ENCODE data around the gene NUDT19. TPM values are rescaled to one million over a fixed set of nuclear protein-coding genes. Genes with fewer than 3 reads are reported as not detected.
"Not testable (repeated sequence)": the region's sequence is repeated elsewhere in the genome, so short reads cannot be mapped to it uniquely, and the experiment has no call there.

The NUDT19 gene
- total RNA-seq, 2 experiments from 2014 or later, result 14.9 to 15.0 TPM

DNA sequence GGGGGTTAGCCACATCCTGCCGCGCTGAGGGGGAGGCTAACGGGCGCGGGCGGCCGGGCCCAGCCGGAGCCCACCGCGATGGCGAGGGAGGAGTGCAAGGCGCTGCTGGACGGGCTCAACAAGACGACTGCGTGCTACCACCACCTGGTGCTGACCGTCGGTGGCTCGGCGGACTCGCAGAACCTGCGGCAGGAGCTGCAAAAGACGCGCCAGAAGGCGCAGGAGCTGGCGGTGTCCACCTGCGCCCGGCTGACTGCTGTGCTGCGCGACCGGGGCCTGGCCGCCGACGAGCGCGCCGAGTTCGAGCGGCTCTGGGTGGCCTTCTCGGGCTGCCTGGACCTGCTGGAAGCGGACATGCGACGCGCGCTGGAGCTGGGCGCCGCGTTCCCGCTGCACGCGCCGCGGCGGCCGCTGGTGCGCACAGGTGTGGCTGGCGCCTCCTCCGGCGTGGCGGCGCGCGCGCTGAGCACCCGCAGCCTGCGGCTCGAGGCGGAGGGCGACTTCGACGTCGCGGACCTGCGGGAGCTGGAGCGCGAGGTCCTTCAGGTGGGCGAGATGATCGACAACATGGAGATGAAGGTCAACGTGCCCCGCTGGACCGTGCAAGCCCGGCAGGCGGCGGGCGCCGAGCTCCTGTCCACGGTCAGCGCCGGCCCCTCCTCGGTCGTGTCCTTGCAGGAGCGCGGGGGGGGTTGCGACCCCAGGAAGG, 15.3 kb upstream of the NUDT19 start:
- H3K36me3 Mint-ChIP-seq, result peaks cover 2% of the 10 kb centered on the region
- H3K27me3 Mint-ChIP-seq, result peaks cover 11% of the 10 kb centered on the region
- H3K4me3 Mint-ChIP-seq, result peak overlapping the region; percentile 79
- ChIA-PET CTCF (interaction anchor here (1.1 kb wide), 1 partner anchor 20 kb away, joined by 3 read pairs; no protein-coding TSS in a partner anchor), POLR2A (interaction anchor here (1.6 kb wide), 1 partner anchor 15 kb away, joined by 5 read pairs; the partner anchor contains the start of gene NUDT19)
- intact Hi-C loops (cut with micrococcal nuclease), result loop anchor here (5.0 kb wide), 1 partner anchor 296 kb away; the partner anchor contains the start of genes CEP89 and FAAP24
- DNase-seq, result peak; percentile 17
- H3K9me3 Mint-ChIP-seq, result no peaks in the 10 kb centered on the region
- H3K4me1 Mint-ChIP-seq (ENCODE audit: low read depth), result peaks cover 26% of the 10 kb centered on the region
- H3K27ac Mint-ChIP-seq, result no peak overlapping the region

DNA sequence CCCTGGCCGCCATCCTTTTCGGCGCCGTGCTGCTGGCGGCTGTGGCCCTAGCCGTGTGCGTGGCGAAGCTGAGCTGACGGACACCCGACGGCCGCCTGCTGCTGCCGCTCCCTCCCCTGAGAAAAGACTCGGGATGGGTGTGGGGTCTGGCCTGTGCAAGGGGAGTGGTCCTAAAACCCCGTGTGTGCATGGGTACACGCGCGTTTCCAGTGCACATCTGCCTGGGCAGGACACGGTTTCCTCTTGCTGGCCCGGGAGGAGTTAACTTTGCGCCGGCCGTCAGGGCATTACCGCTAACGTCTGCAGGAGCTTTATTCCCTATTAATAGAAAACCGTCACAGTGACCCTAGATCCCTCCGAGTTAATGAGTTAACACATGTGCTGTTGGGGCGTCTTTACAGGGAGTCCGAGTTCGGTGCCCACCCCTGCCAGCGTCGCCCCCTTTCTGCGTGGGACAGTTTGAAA, 14.7 kb upstream of the NUDT19 start:
- ChIA-PET CTCF (interaction anchor here (1.1 kb wide), 1 partner anchor 19 kb away, joined by 3 read pairs; no protein-coding TSS in a partner anchor), POLR2A (interaction anchor here (1.6 kb wide), 1 partner anchor 15 kb away, joined by 5 read pairs; the partner anchor contains the start of gene NUDT19)
- Mint-ChIP-seq H3K27me3 (peaks cover 11% of the 10 kb centered on the region), H3K27ac (no peak overlapping the region), H3K4me1 (ENCODE audit: low read depth) (peaks cover 23% of the 10 kb centered on the region), H3K36me3 (peaks cover 2% of the 10 kb centered on the region), H3K9me3 (no peaks in the 10 kb centered on the region), H3K4me3 (peak overlapping the region; percentile 37)
- intact Hi-C loops (cut with micrococcal nuclease), result loop anchor here (5.0 kb wide), 1 partner anchor 295 kb away; the partner anchor contains the start of genes CEP89 and FAAP24
- DNase-seq, result no peak

DNA sequence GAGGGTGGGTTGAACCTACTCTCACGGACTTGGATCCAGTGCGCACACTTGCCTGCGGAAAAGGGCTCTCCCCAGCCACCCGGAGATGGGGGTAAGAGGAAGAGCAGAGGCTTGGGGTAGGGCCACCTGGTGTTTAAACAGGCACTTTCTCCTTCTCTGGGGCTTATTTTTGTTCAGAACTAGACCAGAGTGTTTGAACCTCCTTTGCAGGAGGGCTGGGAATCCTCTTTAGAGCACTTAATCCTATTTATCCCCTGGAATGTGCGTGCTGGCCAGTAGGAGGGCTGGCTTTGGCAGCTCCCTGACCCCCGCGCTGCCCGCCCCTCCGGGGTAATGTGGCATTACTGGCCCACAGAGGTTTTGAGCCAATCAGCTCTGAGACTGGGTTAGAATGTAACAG, 14.0 kb upstream of the NUDT19 start:
- no peak for DNase-seq
- Mint-ChIP-seq H3K36me3 (peaks cover 2% of the 10 kb centered on the region), H3K9me3 (no peaks in the 10 kb centered on the region), H3K4me3 (no peak overlapping the region), H3K4me1 (ENCODE audit: low read depth) (peaks cover 16% of the 10 kb centered on the region), H3K27ac (no peak overlapping the region), H3K27me3 (peaks cover 15% of the 10 kb centered on the region)
- CTCF ChIA-PET, result no interaction called here
- intact Hi-C loops (cut with micrococcal nuclease), result loop anchor here (5.0 kb wide), 1 partner anchor 295 kb away; the partner anchor contains the start of genes CEP89 and FAAP24
- POLR2A ChIA-PET, result no interaction called here

DNA sequence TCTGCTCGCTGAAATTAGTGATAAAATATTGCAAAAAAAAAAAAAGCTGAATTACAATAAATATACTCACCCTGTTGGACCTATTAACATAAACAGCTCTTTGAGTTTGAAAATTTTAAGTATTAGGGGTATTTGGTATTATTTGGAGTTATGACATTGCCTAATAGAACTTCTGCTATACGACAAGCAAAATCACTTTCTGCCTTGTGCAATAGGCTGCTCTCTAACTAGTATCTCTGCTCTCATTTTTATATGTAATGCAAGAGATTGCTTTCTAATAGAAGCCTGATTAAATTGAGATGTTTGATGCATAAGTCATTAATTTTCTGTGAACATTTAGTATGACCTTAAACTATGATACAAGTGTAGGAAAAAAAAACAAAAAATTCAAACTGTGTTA, 10.6 kb upstream of the NUDT19 start:
- H3K27ac Mint-ChIP-seq, result no peak overlapping the region
- ChIA-PET POLR2A (no interaction called here), CTCF (no interaction called here)
- no peaks in the 10 kb centered on the region for H3K36me3 Mint-ChIP-seq
- peaks cover 4% of the 10 kb centered on the region for H3K4me1 Mint-ChIP-seq (ENCODE audit: low read depth)
- intact Hi-C loops (cut with micrococcal nuclease), result no loop called here
- DNase-seq, result no peak
- no peaks in the 10 kb centered on the region for H3K9me3 Mint-ChIP-seq
- H3K4me3 Mint-ChIP-seq, result no peak overlapping the region
- H3K27me3 Mint-ChIP-seq, result peaks cover 12% of the 10 kb centered on the region

DNA sequence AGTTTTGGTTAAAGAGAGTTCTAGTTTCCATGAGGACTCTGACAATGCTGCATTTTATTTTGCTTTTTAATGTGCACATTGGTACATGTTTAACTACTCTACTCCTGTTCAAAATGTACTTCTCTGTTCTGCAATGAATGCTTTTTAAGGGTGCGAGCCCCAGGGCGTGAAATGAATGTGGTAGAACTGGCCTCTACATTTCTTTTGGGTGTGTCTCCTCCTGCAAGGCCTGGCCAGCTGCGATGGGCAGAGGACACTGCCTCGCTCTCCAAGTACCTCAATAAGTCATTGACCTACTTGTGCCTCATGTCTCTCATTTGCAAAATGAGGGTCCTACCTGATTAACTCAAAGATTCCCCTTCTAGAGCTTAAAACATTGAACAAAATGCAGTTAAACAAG, 9.3 kb upstream of the NUDT19 start:
- H3K9me3 Mint-ChIP-seq, result no peaks in the 10 kb centered on the region
- no peak overlapping the region for H3K27ac Mint-ChIP-seq
- intact Hi-C loops (cut with micrococcal nuclease), result no loop called here
- DNase-seq, result no peak
- peaks cover 7% of the 10 kb centered on the region for H3K27me3 Mint-ChIP-seq
- H3K36me3 Mint-ChIP-seq, result no peaks in the 10 kb centered on the region
- POLR2A ChIA-PET, result no interaction called here
- peaks cover 2% of the 10 kb centered on the region for H3K4me1 Mint-ChIP-seq (ENCODE audit: low read depth)
- H3K4me3 Mint-ChIP-seq, result no peak overlapping the region
- CTCF ChIA-PET, result no interaction called here

DNA sequence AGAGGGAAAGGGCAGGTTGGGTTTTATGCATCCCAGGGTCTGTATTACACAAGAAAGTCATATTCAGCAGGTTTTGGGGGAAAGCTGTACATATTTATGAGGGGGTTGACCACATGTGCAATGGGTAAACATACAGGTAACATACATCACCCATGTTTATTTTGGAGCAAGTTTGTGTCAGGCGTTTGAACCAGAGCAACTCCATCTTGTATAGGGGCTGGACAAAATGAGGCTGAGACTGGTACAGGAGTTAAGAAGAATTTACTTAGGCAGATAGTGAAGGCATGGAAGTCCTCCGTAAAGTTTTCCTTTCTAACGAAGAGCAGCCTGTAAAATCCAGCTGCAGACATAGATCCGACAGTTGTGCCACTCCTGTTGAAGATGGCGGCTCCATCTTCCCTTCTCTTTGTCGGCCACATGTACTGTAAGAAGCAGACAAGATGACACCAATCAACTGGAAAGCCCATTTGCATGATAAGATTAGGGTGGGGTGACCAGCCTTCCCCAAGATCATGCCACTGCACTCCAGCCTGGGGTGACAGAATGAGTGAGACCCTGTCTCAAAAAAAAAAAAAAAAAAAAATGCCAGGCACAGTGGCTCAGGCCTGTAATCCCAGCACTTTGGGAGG, 4.7 kb upstream of the NUDT19 start:
- ChIA-PET CTCF (interaction anchor here (0.8 kb wide), 1 partner anchor 12 kb away, joined by 3 read pairs; the partner anchor contains the start of genes ANKRD27 and RGS9BP), POLR2A (no interaction called here)
- Mint-ChIP-seq H3K4me1 (ENCODE audit: low read depth) (peaks cover 14% of the 10 kb centered on the region), H3K27ac (no peak overlapping the region), H3K9me3 (no peaks in the 10 kb centered on the region), H3K27me3 (peaks cover 3% of the 10 kb centered on the region), H3K4me3 (no peak overlapping the region), H3K36me3 (no peaks in the 10 kb centered on the region)
- no peak for DNase-seq
- intact Hi-C loops (cut with micrococcal nuclease), result no loop called here

DNA sequence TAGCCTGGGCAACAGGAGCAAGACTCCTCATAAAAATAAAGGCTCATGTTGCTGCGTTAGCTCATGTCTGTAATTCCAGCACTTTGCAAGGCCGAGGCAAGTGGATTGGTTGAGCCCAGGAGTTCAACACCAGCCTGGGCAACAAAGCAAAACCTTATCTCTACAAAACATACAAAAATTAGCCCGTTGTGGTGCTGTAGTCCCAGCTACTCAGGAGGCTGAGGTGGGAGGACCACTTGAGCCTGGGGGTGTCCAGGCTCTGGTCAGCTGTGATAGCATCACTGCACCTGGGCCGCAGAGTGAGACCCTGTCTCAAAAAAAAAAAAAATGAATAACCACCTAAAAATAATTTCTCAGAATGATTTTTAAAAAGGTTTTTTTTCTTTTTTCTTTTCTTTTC, 3.9 kb upstream of the NUDT19 start:
- intact Hi-C loops (cut with micrococcal nuclease), result no loop called here
- Mint-ChIP-seq H3K27ac (no peak overlapping the region), H3K27me3 (no peaks in the 10 kb centered on the region), H3K36me3 (peaks cover under 1% of the 10 kb centered on the region), H3K9me3 (no peaks in the 10 kb centered on the region), H3K4me1 (ENCODE audit: low read depth) (peaks cover 14% of the 10 kb centered on the region), H3K4me3 (no peak overlapping the region)
- POLR2A ChIA-PET, result no interaction called here
- DNase-seq, result no peak
- CTCF ChIA-PET, result interaction anchor here (0.8 kb wide), 1 partner anchor 12 kb away, joined by 3 read pairs; the partner anchor contains the start of genes ANKRD27 and RGS9BP

DNA sequence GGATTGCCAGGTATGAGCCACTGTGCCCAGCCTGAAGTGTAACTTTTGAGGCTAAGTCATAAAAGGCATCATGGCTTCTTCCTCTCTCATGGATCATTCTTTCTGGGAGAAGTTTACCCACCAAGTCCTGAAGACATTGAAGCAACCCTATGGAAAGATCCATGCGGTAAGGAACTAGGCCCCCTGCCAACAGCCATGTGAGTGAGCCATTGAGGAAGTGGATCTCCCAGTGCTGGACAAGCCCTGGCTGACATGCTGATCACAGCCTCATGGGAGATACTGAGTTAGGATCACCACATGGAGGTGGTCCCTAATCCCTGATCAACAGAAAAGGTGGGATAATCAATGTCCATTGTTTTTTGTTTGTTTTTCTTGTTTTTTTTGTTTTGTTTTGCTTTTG, 3.3 kb upstream of the NUDT19 start:
- Mint-ChIP-seq H3K36me3 (peaks cover 6% of the 10 kb centered on the region), H3K4me1 (ENCODE audit: low read depth) (peaks cover 18% of the 10 kb centered on the region), H3K4me3 (no peak overlapping the region), H3K27ac (no peak overlapping the region), H3K27me3 (no peaks in the 10 kb centered on the region), H3K9me3 (peaks cover 2% of the 10 kb centered on the region)
- ChIA-PET CTCF (no interaction called here), POLR2A (no interaction called here)
- DNase-seq, result no peak
- intact Hi-C loops (cut with micrococcal nuclease), result no loop called here

DNA sequence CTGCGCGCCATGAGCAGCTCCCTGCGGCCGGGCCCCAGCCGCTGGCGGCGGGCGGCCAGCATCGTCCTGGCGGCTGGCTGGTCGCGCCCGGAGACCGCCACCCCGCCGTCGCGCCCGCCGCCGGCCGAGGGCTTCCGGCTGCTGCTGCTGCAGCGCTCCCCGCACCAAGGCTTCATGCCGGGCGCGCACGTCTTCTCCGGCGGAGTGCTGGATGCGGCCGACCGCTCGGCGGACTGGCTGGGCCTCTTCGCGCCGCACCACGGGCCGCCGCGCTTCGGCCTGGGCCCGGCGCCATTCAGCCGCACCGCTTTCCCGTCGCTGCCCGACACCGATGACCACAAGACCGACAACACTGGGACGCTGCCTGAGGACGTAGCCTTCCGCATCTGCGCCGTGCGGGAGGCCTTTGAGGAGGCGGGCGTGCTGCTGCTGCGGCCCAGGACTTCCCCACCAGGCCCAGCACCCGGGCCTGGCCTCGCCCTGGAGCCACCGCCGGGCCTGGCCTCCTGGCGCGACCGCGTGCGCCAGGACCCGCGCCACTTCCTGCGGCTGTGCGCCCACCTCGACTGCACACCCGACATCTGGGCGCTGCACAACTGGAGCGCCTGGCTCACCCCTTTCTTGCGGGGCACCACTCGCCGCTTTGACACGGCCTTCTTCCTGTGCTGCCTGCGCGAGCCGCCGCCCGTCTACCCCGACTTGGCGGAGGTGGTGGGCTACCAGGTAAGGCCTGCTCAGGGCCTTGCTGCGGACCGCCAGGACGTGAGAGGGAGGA, 518 bp downstream of the NUDT19 start:
- H3K4me3 Mint-ChIP-seq, result peak overlapping the region; percentile 90
- H3K36me3 Mint-ChIP-seq, result peaks cover 24% of the 10 kb centered on the region
- peak overlapping the region; percentile 87 for H3K27ac Mint-ChIP-seq
- ChIA-PET CTCF (interaction anchor here (0.6 kb wide), 1 partner anchor 305 kb away, joined by 4 read pairs; no protein-coding TSS in a partner anchor), POLR2A (interaction anchor here (0.9 to 1.4 kb wide), 5 partner anchors 8 to 111 kb away, joined by 4 to 8 read pairs (median 5); partner anchors contain the start of genes ANKRD27, PDCD5 and RGS9BP)
- intact Hi-C loops (cut with micrococcal nuclease), result loop anchor here (1.0 to 5.0 kb wide), 5 partner anchors 17 to 485 kb away; partner anchors contain the start of genes ANKRD27, FAAP24 and RGS9BP
- H3K4me1 Mint-ChIP-seq (ENCODE audit: low read depth), result peaks cover 54% of the 10 kb centered on the region
- peaks cover 3% of the 10 kb centered on the region for H3K9me3 Mint-ChIP-seq
- no peaks in the 10 kb centered on the region for H3K27me3 Mint-ChIP-seq
- DNase-seq, result peak; percentile 76

DNA sequence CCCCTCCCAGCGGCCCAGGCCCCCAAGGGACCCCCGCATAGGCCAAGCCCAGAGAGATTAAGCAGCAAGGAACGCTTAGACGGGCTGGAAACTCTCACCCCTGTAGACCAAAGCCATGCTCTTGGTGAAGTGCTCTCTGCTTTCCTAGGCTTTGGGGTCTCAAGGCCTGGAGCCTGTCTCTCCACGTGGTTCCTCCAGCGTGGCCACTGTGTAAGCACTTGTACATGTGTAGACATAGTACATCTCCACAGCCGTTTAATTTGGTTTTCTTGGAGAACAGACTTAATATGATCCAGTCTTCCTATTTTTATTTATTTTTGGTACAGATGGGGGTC, 1.1 kb downstream of the NUDT19 start:
- POLR2A ChIA-PET, result no interaction called here
- peak overlapping the region; percentile 86 for H3K27ac Mint-ChIP-seq
- peaks cover 60% of the 10 kb centered on the region for H3K4me1 Mint-ChIP-seq (ENCODE audit: low read depth)
- no peaks in the 10 kb centered on the region for H3K27me3 Mint-ChIP-seq
- intact Hi-C loops (cut with micrococcal nuclease), result loop anchor here (5.0 kb wide), 3 partner anchors 100 to 485 kb away; no protein-coding TSS in a partner anchor
- CTCF ChIA-PET, result no interaction called here
- DNase-seq, result no peak
- H3K9me3 Mint-ChIP-seq, result peaks cover 3% of the 10 kb centered on the region
- peak overlapping the region; percentile 90 for H3K4me3 Mint-ChIP-seq
- peaks cover 30% of the 10 kb centered on the region for H3K36me3 Mint-ChIP-seq

DNA sequence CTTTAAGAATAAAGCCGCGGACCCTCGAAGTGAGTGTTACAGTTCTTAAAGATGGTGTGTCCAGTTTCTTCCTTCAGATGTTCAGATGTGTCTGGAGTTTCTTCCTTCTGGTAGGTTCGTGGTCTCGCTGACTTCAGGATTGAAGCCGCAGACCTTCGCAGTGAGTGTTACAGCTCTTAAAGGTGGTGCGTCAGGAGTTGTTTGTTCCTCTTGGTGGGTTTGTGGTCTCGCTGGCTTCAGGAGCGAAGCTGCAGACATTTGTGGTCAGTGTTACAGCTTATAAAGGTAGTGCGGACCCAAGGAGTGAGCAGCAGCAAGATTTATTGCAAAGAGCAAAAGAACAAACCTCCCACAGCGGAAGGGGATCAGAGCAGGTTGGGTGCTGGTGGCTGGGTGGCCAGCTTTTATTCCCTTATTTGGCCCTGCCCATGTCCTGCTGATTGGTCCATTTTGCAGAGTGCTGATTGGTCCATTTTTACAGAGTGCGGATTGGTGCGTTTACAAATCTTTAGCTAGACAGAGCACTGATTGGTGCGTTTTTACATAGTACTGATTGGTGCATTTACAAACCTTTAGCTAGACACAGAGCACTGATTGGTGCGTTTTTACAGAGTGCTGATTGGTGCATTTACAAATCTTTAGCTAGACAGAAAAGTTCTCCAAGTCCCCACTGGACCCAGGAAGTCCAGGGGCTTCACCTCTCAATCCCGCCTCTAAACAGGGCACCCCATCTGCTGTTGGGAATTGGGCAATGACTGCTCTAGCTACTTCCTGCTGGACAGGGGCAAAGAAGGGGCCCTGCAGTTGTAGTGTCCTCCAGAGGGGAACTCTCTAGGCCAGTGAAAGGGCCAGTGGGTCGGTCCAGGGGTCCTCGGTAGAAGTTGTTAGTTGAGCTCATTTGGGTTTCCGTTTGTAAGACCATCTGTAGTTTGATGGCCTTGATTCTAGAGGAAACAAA, 1.8 kb downstream of the NUDT19 start:
- CTCF ChIA-PET, H3K9me3 Mint-ChIP-seq, H3K27me3 Mint-ChIP-seq: not testable (repeated sequence)
- peaks cover 66% of the 10 kb centered on the region for H3K4me1 Mint-ChIP-seq (ENCODE audit: low read depth)
- intact Hi-C loops (cut with micrococcal nuclease), result loop anchor here (5.0 kb wide), 3 partner anchors 99 to 484 kb away; no protein-coding TSS in a partner anchor
- H3K36me3 Mint-ChIP-seq, result peaks cover 37% of the 10 kb centered on the region
- POLR2A ChIA-PET, result interaction anchor here (0.9 to 1.1 kb wide), 2 partner anchors 20 to 288 kb away, joined by 4 read pairs; partner anchors contain the start of gene DPY19L3
- DNase-seq, result peak; percentile 74
- peak overlapping the region; percentile 90 for H3K4me3 Mint-ChIP-seq
- peak overlapping the region; percentile 86 for H3K27ac Mint-ChIP-seq
